Measurements from ENCODE around the gene MTR.

MTR gene

DNA sequence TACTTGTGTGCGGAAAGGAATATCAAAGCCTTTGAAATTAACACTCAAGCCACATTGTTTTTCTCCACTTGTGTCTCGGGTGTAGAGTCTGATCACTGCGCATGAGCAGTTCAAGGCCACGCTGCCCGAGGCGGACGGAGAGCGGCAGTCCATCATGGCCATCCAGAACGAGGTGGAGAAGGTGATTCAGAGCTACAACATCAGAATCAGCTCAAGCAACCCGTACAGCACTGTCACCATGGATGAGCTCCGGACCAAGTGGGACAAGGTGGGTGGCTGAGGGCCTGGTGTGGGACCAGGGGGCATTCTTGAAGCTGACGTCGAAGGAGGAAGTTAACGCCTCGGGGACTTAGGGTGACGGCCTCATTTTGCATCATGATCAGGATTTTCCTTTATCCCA, 43.7 kb upstream of the MTR start:
- DNase-seq (ENCODE audit: extremely low spot score): no peak
- ChIA-PET CTCF (interaction anchor here (3.5 kb wide), 1 partner anchor 8 kb away, joined by 13 read pairs; no protein-coding TSS in a partner anchor), POLR2A (no interaction called here)
- TF ChIP-seq BHLHE40 (IDR thresholded peaks at IDR 0.05; ENCODE audit: borderline replicate concordance) (no peak), LEF1 (IDR thresholded peaks at IDR 0.05; ENCODE audit: borderline replicate concordance) (no peak), PKNOX1 (IDR thresholded peaks at IDR 0.05) (no peak)

DNA sequence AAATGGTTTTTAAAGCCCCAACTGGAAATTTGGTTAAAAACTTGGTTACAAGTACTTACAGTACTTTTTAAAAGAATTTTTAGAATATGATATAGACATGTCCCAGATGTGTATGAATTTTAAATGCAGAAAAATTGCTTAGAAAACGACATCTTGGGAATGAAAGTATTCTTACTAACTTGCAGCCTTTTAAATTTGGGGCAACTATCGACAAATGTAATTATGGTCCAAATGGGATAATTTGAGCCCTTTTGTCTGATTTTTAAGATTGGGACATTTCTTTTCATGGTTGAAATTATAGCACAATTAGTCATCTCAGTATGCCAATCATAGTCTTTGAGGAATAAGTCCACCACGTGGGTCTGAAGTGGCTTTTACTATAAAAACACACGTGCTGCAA, 43.2 kb upstream of the MTR start:
- ChIA-PET POLR2A (no interaction called here), CTCF (no interaction called here)
- no peak for TF ChIP-seq BHLHE40 (IDR thresholded peaks at IDR 0.05; ENCODE audit: borderline replicate concordance)
- TF ChIP-seq SP1 (IDR thresholded peaks at IDR 0.05): no peak
- TF ChIP-seq ZNF384 (IDR thresholded peaks at IDR 0.05): no peak
- no peak for TF ChIP-seq L3MBTL2 (conservative IDR thresholded peaks at IDR 0.05)
- TF ChIP-seq FOXM1 (IDR thresholded peaks at IDR 0.05; ENCODE audit: borderline replicate concordance): no peak
- TF ChIP-seq ELF4 (IDR thresholded peaks at IDR 0.05): no peak
- TF ChIP-seq PKNOX1 (IDR thresholded peaks at IDR 0.05): no peak
- no peak for TF ChIP-seq TARDBP (IDR thresholded peaks at IDR 0.05)
- no peak for DNase-seq (ENCODE audit: extremely low spot score)

- POLR2A ChIA-PET: interaction anchor here (0.9 kb wide), 1 partner anchor 42 kb away, joined by 3 read pairs; the partner anchor contains the start of gene MTR
- TF ChIP-seq L3MBTL2 (conservative IDR thresholded peaks at IDR 0.05) (no peak), SP1 (IDR thresholded peaks at IDR 0.05) (no peak), ZNF384 (IDR thresholded peaks at IDR 0.05) (no peak), ARNT (IDR thresholded peaks at IDR 0.05) (no peak), BHLHE40 (IDR thresholded peaks at IDR 0.05; ENCODE audit: borderline replicate concordance) (no peak), CTBP1 (IDR thresholded peaks at IDR 0.05; ENCODE audit: borderline replicate concordance) (no peak)
- peak; percentile 30 for DNase-seq (ENCODE audit: extremely low spot score)
- CTCF ChIA-PET: interaction anchor here (0.7 to 1.4 kb wide), 2 partner anchors 59 to 809 kb away, joined by 3 to 4 read pairs; no protein-coding TSS in a partner anchor
These were observed 41.6 kb upstream of the MTR start for GRCh38 chr1:236753516-236753915.

DNA sequence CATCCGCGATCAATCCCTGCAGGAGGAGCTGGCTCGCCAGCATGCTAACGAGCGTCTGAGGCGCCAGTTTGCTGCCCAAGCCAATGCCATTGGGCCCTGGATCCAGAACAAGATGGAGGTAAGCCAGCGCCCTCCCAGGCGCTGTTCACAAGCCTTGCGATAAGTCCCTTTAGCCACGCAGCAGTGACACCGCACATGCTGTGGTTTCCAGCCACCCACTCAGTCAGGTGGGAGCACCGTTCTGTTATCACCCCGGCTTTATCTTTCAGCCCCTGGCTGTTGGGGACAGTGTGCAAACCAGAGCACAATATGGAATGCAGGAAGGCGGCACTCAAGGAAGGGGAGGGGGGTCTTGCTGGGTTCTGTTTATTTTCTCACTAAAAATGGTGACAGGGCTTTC, 41.1 kb upstream of the MTR start:
- POLR2A ChIA-PET: interaction anchor here (0.9 kb wide), 1 partner anchor 41 kb away, joined by 3 read pairs; the partner anchor contains the start of gene MTR
- TF ChIP-seq ARNT (IDR thresholded peaks at IDR 0.05) (no peak), ZNF384 (IDR thresholded peaks at IDR 0.05) (no peak), BHLHE40 (IDR thresholded peaks at IDR 0.05; ENCODE audit: borderline replicate concordance) (no peak), SP1 (IDR thresholded peaks at IDR 0.05) (no peak)
- no peak for DNase-seq (ENCODE audit: extremely low spot score)
- CTCF ChIA-PET: interaction anchor here (0.7 to 1.4 kb wide), 2 partner anchors 59 to 809 kb away, joined by 3 to 4 read pairs; no protein-coding TSS in a partner anchor

GRCh38 chr1:236754525-236755210, 40.4 kb upstream of the MTR start:
- ChIA-PET CTCF (interaction anchor here (1.4 kb wide), 1 partner anchor 808 kb away, joined by 3 read pairs; no protein-coding TSS in a partner anchor), POLR2A (interaction anchor here (0.7 kb wide), 1 partner anchor 40 kb away, joined by 4 read pairs; the partner anchor contains the start of gene MTR)
- no peak for TF ChIP-seq ELF4 (IDR thresholded peaks at IDR 0.05)
- no peak for TF ChIP-seq FOXM1 (IDR thresholded peaks at IDR 0.05; ENCODE audit: borderline replicate concordance)
- no peak for TF ChIP-seq HDGF (IDR thresholded peaks at IDR 0.05; ENCODE audit: borderline replicate concordance)
- TF ChIP-seq TARDBP (IDR thresholded peaks at IDR 0.05): no peak
- no peak for TF ChIP-seq FOXK2 (IDR thresholded peaks at IDR 0.05)
- TF ChIP-seq LEF1 (IDR thresholded peaks at IDR 0.05; ENCODE audit: borderline replicate concordance): no peak
- no peak for TF ChIP-seq NFRKB (IDR thresholded peaks at IDR 0.05)
- TF ChIP-seq L3MBTL2 (conservative IDR thresholded peaks at IDR 0.05): no peak
- TF ChIP-seq CTBP1 (IDR thresholded peaks at IDR 0.05; ENCODE audit: borderline replicate concordance): no peak
- TF ChIP-seq SUZ12 (IDR thresholded peaks at IDR 0.05): no peak
- no peak for DNase-seq (ENCODE audit: extremely low spot score)

DNA sequence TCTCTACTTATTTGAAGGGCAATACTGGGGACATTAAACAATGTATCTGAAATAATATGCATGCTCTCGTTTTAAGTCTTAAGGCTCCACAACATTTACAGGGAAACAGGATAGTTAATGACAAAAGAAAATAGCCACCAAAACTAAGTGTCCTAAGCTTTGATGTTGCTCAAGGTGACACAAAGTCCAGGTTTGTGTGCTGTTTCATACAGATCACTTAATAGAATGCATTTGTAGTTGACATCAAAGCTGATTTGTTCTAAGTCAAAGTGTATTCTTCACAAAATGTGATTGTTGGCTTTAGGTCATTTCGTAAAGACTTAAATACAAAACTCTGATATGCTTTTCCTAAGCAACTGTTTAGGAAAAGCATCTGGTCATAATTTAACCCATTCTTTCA, 37.5 kb upstream of the MTR start:
- no peak for DNase-seq (ENCODE audit: extremely low spot score)
- CTCF ChIA-PET: no interaction called here
- TF ChIP-seq ZNF384 (IDR thresholded peaks at IDR 0.05) (no peak), FOXA1 (IDR thresholded peaks at IDR 0.05) (no peak), BHLHE40 (IDR thresholded peaks at IDR 0.05; ENCODE audit: borderline replicate concordance) (no peak), HDGF (IDR thresholded peaks at IDR 0.05; ENCODE audit: borderline replicate concordance) (no peak), TARDBP (IDR thresholded peaks at IDR 0.05) (no peak), ARNT (IDR thresholded peaks at IDR 0.05) (no peak), L3MBTL2 (conservative IDR thresholded peaks at IDR 0.05) (no peak), FOXM1 (IDR thresholded peaks at IDR 0.05; ENCODE audit: borderline replicate concordance) (no peak), FOXK2 (IDR thresholded peaks at IDR 0.05) (no peak), LEF1 (IDR thresholded peaks at IDR 0.05; ENCODE audit: borderline replicate concordance) (no peak), SUZ12 (IDR thresholded peaks at IDR 0.05) (no peak), ELF4 (IDR thresholded peaks at IDR 0.05) (no peak), PKNOX1 (IDR thresholded peaks at IDR 0.05) (no peak), SP1 (IDR thresholded peaks at IDR 0.05) (no peak), CTBP1 (IDR thresholded peaks at IDR 0.05; ENCODE audit: borderline replicate concordance) (no peak), NFRKB (IDR thresholded peaks at IDR 0.05) (no peak)
- POLR2A ChIA-PET: no interaction called here
